IPS DF 19.7 (cell line): ENCODE results near the gene TXNDC2.

Source experiments
- DNase-seq: peaks from one replicate; pipeline ENCODE4 v3.0.0-alpha.2; 2013; ENCODE audit warnings: low read depth, low spot score

TXNDC2 gene

GRCh38 chr18:9859232-9859631 lies 26.5 kb upstream of the TXNDC2 start:
- no peak for DNase-seq

DNA sequence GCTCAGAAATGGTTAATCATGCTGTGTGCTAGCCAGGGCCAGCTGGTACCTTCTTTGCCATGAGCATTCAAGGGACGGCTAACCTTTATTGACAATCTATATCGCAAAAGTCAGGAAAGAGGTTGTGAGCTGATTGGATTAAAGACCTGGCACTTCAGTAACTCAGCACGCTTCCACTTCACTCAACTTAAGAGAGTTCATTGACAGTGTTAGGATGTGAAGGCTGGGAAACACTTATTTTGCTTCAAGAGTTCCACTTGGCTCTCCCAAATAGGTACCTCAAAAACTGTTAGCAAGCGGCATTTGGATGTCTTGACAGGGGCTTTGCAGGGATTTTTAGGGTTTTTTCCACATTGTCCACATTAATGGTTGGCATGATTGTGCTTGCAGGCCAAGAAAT lies 25.1 kb upstream of the TXNDC2 start:
- DNase-seq: no peak

DNA sequence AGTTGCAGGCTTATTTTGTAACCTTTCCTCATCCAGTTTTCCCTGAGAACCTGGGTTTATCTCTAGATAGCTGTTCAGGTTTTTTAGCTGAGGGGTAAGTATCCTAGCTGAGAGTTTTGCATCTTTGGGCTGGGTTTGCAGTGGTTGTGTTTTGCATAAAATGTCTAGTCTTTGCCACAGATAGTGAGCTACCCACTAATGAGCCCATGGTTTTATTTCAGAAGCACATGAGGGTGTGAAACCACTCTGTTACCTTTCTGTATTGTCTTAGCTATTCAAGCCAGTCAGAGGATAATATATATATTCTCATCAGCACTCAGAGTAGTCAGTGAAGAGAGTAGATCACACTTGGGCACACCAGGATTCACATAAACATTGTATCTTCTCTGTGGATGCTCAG lies 24.6 kb upstream of the TXNDC2 start:
- DNase-seq: no peak

GRCh38 chr18:9861933-9862332 lies 23.8 kb upstream of the TXNDC2 start:
- DNase-seq: no peak

- DNase-seq: no peak
Observed at GRCh38 chr18:9862686-9863085, 23.1 kb upstream of the TXNDC2 start.

DNA sequence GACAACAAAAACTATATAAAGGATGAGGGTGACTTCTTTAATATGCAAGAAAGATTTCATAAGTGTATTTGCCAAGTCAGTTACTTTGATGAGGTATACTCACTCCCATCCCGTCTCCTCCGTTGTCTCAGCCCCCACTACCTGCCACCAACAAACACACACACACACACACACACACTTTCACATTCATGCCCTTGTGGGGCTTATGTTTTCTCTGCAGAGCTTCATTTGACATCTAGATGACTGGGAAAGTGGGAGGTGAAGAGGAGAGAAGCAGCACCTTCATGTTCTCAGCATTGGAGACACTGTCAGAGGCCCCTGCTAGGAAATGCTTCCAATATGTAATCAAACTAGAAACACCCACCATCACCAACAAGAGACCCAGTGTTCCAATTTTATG lies 22.5 kb upstream of the TXNDC2 start:
- no peak for DNase-seq

DNA sequence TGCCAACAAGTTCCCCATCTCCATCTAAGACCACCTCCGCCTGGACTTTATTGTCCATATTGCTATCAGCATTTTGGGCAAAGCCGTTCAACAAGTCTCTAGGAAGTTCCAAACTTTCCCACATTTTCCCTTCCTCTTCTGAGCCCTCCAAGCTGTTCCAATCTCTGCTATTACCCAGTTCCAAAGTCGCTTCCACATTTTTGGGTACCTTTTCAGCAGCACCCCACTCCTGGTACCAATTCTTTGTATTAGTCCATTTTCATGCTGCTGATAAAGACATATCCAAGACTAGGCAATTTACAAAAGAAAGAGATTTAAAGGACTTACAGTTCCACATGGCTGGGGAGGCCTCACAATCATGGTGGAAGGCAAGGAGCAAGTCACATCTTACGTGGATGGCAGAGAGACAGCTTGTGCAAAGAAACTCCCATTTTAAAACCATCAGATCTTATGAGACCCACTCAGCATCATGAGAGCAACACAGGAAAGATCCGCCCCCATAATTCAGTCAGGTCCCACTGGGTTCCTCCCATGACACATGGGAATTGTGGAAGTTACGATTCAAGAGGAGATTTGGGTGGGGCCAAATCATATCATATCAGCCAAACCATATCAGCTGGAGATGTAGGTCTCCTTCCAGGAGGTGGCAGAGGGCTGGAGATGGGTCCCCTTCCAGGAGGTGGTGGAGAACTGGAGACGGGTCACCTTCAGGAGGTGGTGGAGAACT lies 19.8 kb upstream of the TXNDC2 start:
- DNase-seq: no peak

DNA sequence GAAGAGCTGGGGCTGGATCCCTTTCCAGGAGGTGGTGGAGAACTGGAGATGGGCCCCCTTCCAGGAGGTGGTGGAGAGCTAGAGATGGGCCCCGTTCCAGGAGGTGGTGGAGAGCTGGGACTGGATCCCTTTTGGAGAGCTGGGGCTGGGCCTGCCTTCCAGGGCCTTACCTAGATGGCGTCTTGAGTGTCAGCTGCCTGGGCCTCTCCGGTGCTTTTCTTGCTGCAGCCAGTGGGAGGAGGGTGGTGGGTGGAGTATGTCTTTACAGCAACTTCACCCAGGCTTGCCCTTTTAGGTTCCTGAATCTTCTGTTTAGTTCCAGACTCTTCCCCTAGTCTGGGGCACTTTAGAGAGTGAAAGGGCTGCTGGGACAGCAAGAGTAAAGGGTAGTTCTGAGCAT lies 19.1 kb upstream of the TXNDC2 start:
- DNase-seq: no peak

GRCh38 chr18:9867071-9867594 lies 18.6 kb upstream of the TXNDC2 start:
- DNase-seq: no peak

DNA sequence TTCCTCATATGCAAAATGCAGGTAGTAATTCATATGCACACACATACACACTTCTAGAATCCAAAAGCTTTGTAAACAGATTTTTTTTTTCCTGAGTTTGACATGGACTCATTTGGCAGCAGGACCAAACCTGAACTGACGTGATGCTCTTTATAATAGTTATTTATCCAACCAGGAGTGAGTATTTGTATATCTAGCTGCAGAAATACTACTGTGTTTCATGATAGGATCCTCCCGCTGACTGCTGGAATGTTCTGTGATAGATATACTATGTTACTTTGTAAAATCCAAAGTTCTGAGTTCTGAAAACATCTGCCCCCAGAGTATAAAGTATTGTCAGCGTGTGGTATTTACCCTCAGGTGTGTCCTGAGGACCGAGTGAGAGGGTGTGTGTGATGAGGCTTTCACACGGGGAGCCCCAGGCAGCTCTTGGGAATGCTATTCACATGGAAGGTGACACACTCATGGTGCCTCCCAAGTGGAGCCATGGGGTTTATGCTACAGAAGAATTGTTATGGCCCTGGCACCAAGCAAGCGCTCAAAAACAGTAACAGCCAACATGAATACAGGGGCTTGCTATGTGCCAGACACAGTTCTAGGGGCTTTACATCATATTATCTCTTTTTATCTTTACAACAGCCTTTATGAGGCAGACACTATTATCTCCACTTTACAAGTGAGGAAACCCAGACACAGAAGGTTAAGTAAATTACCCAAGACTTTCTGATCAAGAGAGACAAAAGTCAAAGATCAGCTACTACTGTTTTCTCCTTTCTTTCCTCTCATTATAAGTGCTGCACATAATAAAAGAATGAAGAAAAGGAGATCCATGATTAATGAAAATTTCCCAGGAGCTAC lies 16.7 kb upstream of the TXNDC2 start:
- no peak for DNase-seq

- DNase-seq: no peak
Observed at GRCh38 chr18:9869715-9870430, 15.9 kb upstream of the TXNDC2 start.

GRCh38 chr18:9870431-9871008 lies 15.3 kb upstream of the TXNDC2 start:
- DNase-seq: no peak

DNA sequence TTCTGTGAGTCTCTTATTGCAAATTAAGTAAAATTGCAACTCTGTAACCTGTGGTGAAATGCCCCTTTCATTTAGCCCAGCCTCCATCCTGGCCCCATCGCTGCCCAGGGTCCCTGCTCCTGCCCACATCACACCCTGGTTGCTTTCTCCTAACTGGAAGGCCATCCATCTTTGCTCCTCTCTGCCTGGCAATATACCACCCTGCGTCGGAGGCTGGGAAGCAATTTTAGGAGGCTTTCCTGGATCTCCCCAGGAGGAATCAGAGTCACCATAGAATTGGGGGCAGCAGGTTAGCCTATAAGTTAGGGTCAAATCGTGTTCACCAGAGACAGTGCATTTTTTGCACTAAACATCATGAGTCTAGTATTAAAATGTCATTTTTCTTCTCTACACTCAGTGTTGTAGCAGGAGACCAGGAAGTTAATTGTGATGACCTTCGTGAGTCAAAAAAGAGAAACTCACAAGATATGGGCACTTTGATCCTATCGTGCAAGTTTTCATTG lies 14.5 kb upstream of the TXNDC2 start:
- DNase-seq: no peak

GRCh38 chr18:9872823-9873222 lies 12.9 kb upstream of the TXNDC2 start:
- no peak for DNase-seq

DNA sequence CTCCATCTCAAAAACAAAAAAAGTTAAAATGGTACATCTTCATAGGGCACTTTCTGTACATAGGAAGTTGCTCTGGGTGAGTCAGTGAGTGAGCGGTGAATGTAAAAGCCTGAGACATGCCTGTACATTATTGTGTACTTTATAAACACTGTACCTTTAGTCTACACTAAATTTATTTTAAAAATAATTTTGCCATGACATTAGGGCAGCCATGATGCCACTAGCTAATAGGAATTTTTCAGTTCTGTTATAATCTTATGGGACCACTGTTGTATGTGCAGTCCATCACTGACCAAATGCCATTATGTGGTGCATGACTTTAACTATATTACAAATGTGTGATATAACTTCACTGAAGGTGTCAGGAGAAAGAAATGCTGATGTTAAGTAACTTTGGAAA lies 11.0 kb upstream of the TXNDC2 start:
- no peak for DNase-seq

DNA sequence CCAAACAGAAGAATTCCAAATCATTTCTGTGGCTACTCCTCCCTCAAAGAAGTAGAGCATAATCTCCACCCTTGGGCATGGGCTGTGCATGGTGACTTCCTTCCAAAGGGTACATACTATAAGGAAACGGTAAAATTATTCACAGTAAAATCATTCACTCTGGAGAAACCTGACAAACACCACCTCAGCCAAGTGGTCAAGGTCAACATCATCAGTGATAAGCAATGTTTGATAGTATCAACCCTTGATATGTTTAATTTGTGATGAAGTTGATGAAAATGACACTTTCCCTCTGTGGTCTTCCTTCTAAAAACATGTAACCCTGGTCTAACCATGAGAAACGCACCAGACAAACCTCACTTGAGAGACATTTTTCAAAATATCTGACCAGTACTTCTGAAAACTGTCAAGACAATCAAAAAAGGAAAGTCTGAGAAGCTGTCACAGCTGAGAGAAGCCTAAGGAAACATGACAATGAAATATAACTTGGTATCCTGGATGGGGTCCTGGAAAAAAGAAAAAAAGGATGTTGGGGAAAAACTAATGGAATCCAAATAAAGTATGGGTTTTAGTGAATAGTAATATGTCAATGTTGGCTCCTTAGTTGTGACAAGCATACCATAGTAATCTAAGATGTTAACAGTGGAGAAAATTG lies 9.4 kb upstream of the TXNDC2 start:
- DNase-seq: no peak

- DNase-seq: no peak
Observed at GRCh38 chr18:9876867-9877654, 8.7 kb upstream of the TXNDC2 start.

- no peak for DNase-seq
Observed at GRCh38 chr18:9877655-9878014, 8.1 kb upstream of the TXNDC2 start.

GRCh38 chr18:9878095-9878494 lies 7.7 kb upstream of the TXNDC2 start:
- DNase-seq: no peak

DNA sequence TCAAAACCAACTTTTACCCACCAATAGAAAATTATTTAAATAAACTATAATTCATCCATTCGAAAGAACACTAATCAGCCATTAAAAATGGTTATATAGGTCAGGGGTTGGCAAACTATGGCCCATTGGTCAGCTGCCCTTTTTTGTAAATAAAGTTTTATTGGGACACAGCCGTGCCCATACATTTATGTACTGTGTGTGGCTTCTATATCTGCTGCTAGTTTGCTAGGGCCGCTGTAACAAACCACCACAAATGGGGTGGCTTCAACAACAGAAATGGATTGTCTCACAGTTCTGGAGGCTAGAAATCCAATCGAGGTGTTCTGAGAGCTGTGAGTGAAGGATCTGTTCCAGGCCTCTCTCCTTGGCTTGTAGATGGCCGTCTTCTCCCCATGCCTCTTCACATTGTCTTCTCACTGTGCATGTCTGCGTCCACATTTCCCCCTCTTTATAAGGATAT lies 7.0 kb upstream of the TXNDC2 start:
- DNase-seq: no peak
